ENCODE measurements around the gene SPINDOC. TPM values are rescaled to one million over a fixed set of nuclear protein-coding genes. Genes with fewer than 3 reads are reported as not detected.

The SPINDOC gene
- total and polyA plus RNA-seq, 9 of the 15 experiments (the other 6 are each of a cell fraction or from before 2014, with no cell fraction given): 0.70 to 36.3 (median 19.6) TPM

GRCh38 chr11:63769042-63769713, 44.1 kb upstream of the SPINDOC start:
- no peaks in the 10 kb centered on the region for H3K9me3 ChIP-seq (replicated peaks; ENCODE audit: control insufficient read depth, insufficient read depth, low read depth, low read length)
- no peaks in the 10 kb centered on the region for H4K20me1 ChIP-seq (replicated peaks; ENCODE audit: control insufficient read depth, insufficient read depth, low read length)
- DNase-seq (ENCODE audit: extremely low read depth in 1 of 4, low spot score in 3 of 4) (peak; percentile 64 to 87 (median 80)), ATAC-seq (peak; percentile 84), FAIRE-seq (no peak)
- peak overlapping the region; percentile 86 for H2AFZ ChIP-seq (ENCODE audit: low read depth, low read length)
- H3K79me2 ChIP-seq (ENCODE audit: control insufficient read depth, insufficient read depth, low read length): peaks cover 19% of the 10 kb centered on the region
- intact Hi-C loops (cut with micrococcal nuclease): loop anchor here (5.0 kb wide), 4 partner anchors 43 to 383 kb away; partner anchors contain the start of genes MARK2, RCOR2 and SPINDOC
- WGBS (ENCODE audit: insufficient coverage, low coverage, missing lambda C conversion rate): 5% methylated on average over 28 of the region's 82 CpGs
- ChIA-PET POLR2A (interaction anchor here (0.6 to 1.1 kb wide), 3 partner anchors 42 to 192 kb away, joined by 3 read pairs; no protein-coding TSS in a partner anchor), CTCF (ENCODE audit: low intra/inter-chr PET ratio) (interaction anchor here (0.8 kb wide), 1 partner anchor 68 kb away, joined by 5 read pairs; no protein-coding TSS in a partner anchor)
- no TSS peak for BruUV-seq (replicated peaks)
- H3K4me2 ChIP-seq (ENCODE audit: insufficient read depth, low read length): peak overlapping the region; percentile 63
- in situ Hi-C loops (cut with MboI): loop anchor here (10.0 kb wide), 1 partner anchor 376 kb away; no protein-coding TSS in a partner anchor
- H3K9me1 ChIP-seq (ENCODE audit: control insufficient read depth, insufficient read depth, low read length): no peaks in the 10 kb centered on the region
- peaks cover 15% of the 10 kb centered on the region; the same call in 1 of the 3 replicates for H3K36me3 ChIP-seq (ENCODE audit: control insufficient read depth, insufficient read depth, low read length)
- H3K27ac ChIP-seq (ENCODE audit: extremely low read depth, low read depth, low read length): peak overlapping the region; percentile 61
- peak overlapping the region; percentile 63 to 95; a peak in 3 of 4 replicates for H3K9ac ChIP-seq (ENCODE audit: insufficient read depth in 1 of 2, low read depth in 2 of 2, low read length in 2 of 2)
- peaks cover 8 to 47% of the 10 kb centered on the region in 2 experiments for H3K4me1 ChIP-seq (replicated peaks in 1 of 2; ENCODE audit: control insufficient read depth in 2 of 2, insufficient read depth in 2 of 2, low read length in 2 of 2)
- H3K27me3 ChIP-seq (ENCODE audit: control insufficient read depth in 2 of 2, insufficient read depth in 2 of 2, low read length in 2 of 2): no peaks in the 10 kb centered on the region
- peak overlapping the region; percentile 60 for H3K4me3 ChIP-seq
- TF ChIP-seq ARNT (IDR thresholded peaks at IDR 0.05) (no peak), DPF2 (IDR thresholded peaks at IDR 0.05) (peak; percentile 19; the same call in 1 of the 2 replicates), YY1 (IDR thresholded peaks at IDR 0.05; ENCODE audit: borderline replicate concordance in 1 of 3, control insufficient read depth in 1 of 3, extremely low read depth in 1 of 3, insufficient read depth in 3 of 3, insufficient read length in 1 of 3, insufficient replicate concordance in 2 of 3, low read depth in 1 of 3, low read length in 2 of 3) (peak in 1 of 3 experiments; percentile 7), BHLHE40 (IDR thresholded peaks at IDR 0.05; ENCODE audit: low read length) (no peak), ETV5 (CRISPR knock-in tag; IDR thresholded peaks at IDR 0.05; ENCODE audit: low read depth) (no peak), ZNF830 (CRISPR knock-in tag; IDR thresholded peaks at IDR 0.05) (no peak), HNRNPLL (IDR thresholded peaks at IDR 0.05; ENCODE audit: low read depth, low read length, poor library complexity, severe bottlenecking) (no peak), SMARCE1 (IDR thresholded peaks at IDR 0.05) (no peak), ESRRA (IDR thresholded peaks at IDR 0.05; ENCODE audit: borderline replicate concordance, low read depth) (no peak), ZNF431 (CRISPR knock-in tag; IDR thresholded peaks at IDR 0.05) (no peak), NR2F6 (CRISPR knock-in tag; IDR thresholded peaks at IDR 0.05) (no peak), NCOA6 (IDR thresholded peaks at IDR 0.05) (no peak), SMC3 (conservative IDR thresholded peaks at IDR 0.05; ENCODE audit: insufficient read depth, low read depth, low read length) (no peak)
- TF ChIP-seq, protein P1, sequence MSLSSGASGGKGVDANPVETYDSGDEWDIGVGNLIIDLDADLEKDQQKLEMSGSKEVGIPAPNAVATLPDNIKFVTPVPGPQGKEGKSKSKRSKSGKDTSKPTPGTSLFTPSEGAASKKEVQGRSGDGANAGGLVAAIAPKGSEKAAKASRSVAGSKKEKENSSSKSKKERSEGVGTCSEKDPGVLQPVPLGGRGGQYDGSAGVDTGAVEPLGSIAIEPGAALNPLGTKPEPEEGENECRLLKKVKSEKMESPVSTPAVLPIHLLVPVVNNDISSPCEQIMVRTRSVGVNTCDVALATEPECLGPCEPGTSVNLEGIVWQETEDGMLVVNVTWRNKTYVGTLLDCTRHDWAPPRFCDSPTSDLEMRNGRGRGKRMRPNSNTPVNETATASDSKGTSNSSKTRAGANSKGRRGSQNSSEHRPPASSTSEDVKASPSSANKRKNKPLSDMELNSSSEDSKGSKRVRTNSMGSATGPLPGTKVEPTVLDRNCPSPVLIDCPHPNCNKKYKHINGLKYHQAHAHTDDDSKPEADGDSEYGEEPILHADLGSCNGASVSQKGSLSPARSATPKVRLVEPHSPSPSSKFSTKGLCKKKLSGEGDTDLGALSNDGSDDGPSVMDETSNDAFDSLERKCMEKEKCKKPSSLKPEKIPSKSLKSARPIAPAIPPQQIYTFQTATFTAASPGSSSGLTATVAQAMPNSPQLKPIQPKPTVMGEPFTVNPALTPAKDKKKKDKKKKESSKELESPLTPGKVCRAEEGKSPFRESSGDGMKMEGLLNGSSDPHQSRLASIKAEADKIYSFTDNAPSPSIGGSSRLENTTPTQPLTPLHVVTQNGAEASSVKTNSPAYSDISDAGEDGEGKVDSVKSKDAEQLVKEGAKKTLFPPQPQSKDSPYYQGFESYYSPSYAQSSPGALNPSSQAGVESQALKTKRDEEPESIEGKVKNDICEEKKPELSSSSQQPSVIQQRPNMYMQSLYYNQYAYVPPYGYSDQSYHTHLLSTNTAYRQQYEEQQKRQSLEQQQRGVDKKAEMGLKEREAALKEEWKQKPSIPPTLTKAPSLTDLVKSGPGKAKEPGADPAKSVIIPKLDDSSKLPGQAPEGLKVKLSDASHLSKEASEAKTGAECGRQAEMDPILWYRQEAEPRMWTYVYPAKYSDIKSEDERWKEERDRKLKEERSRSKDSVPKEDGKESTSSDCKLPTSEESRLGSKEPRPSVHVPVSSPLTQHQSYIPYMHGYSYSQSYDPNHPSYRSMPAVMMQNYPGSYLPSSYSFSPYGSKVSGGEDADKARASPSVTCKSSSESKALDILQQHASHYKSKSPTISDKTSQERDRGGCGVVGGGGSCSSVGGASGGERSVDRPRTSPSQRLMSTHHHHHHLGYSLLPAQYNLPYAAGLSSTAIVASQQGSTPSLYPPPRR (CRISPR knock-in tag; IDR thresholded peaks at IDR 0.05; ENCODE audit: borderline replicate concordance): no peak
- TF ChIP-seq, protein P2, sequence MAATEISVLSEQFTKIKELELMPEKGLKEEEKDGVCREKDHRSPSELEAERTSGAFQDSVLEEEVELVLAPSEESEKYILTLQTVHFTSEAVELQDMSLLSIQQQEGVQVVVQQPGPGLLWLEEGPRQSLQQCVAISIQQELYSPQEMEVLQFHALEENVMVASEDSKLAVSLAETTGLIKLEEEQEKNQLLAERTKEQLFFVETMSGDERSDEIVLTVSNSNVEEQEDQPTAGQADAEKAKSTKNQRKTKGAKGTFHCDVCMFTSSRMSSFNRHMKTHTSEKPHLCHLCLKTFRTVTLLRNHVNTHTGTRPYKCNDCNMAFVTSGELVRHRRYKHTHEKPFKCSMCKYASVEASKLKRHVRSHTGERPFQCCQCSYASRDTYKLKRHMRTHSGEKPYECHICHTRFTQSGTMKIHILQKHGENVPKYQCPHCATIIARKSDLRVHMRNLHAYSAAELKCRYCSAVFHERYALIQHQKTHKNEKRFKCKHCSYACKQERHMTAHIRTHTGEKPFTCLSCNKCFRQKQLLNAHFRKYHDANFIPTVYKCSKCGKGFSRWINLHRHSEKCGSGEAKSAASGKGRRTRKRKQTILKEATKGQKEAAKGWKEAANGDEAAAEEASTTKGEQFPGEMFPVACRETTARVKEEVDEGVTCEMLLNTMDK (IDR thresholded peaks at IDR 0.05; ENCODE audit: borderline replicate concordance, insufficient read depth, low read depth, low read length, poor library complexity, severe bottlenecking): no peak

All from K562 (cell line).